Mesenchymal stem cell (in vitro differentiated cells and primary cell): Measurements from ENCODE around the gene ZNF165.
A peak's percentile ranks its signal among the peaks of the same experiment; 100 is the strongest.

ENCODE experiments used
- DNase-seq: peaks from one replicate; pipeline ENCODE4 v3.0.0-alpha.2; 2013
- H2AFZ ChIP-seq: one replicate; pipeline ENCODE4 v1.6.1; 2013; ENCODE audit warnings: low read depth, mild to moderate bottlenecking, control low read depth, inconsistent platforms, low read length, moderate library complexity
- H2AK5ac ChIP-seq: 2 replicates; pipeline ENCODE4 v1.6.1; 2013; ENCODE audit warnings: low read length, moderate library complexity, mild to moderate bottlenecking, inconsistent platforms; ENCODE audit not compliant: severe bottlenecking
- H2BK120ac ChIP-seq: one replicate; pipeline ENCODE4 v1.6.1; 2013; ENCODE audit warnings: low read depth, mild to moderate bottlenecking, inconsistent platforms, low read length, moderate library complexity
- H2BK12ac ChIP-seq, 2 experiments: one replicate each; pipeline ENCODE4 v1.6.1; 2013; ENCODE audit warnings: inconsistent platforms in 2 of 2, low read length in 2 of 2, mild to moderate bottlenecking in 2 of 2, moderate library complexity in 2 of 2, control low read depth in 1 of 2
- H2BK15ac ChIP-seq: one replicate; pipeline ENCODE4 v1.6.1; 2013; ENCODE audit warnings: mild to moderate bottlenecking, low read depth, inconsistent platforms; ENCODE audit not compliant: poor library complexity, severe bottlenecking
- H2BK5ac ChIP-seq: 2 replicates; pipeline ENCODE4 v1.6.1; 2013; ENCODE audit warnings: low read depth, mild to moderate bottlenecking, low read length, control low read depth, inconsistent platforms; ENCODE audit not compliant: poor library complexity, severe bottlenecking
- H3K14ac ChIP-seq, 2 experiments: one replicate each; pipeline ENCODE4 v1.6.1; 2013; ENCODE audit warnings: inconsistent platforms in 2 of 2, low read length in 2 of 2, control low read depth in 1 of 2, mild to moderate bottlenecking in 1 of 2, moderate library complexity in 1 of 2
- H3K18ac ChIP-seq, 2 experiments: one replicate each; pipeline ENCODE4 v1.6.1; 2013; ENCODE audit warnings: inconsistent platforms in 2 of 2, low read length in 2 of 2, control low read depth in 1 of 2, low read depth in 1 of 2, mild to moderate bottlenecking in 1 of 2
- H3K23ac ChIP-seq, 2 experiments: one replicate each; pipeline ENCODE4 v1.6.1; 2013; ENCODE audit warnings: inconsistent platforms in 2 of 2, low read length in 2 of 2, mild to moderate bottlenecking in 2 of 2, moderate library complexity in 2 of 2, control low read depth in 1 of 2
- H3K27ac ChIP-seq: 2 replicates; pipeline ENCODE4 v1.5.1; 2013; ENCODE audit warnings: mild to moderate bottlenecking, moderate library complexity, low read length, control low read depth, inconsistent platforms; ENCODE audit not compliant: poor library complexity, severe bottlenecking
- H3K27me3 ChIP-seq, 2 experiments: 2 replicates each; pipeline versions ENCODE4 v1.6.1 to v1.7.0; 2013; ENCODE audit warnings: low read length in 2 of 2, mild to moderate bottlenecking in 2 of 2, moderate library complexity in 2 of 2, control low read depth in 1 of 2, inconsistent platforms in 1 of 2; ENCODE audit not compliant: control insufficient read depth in 1 of 2, insufficient read depth in 1 of 2
- H3K36me3 ChIP-seq, 2 experiments: 2 replicates each; pipeline versions ENCODE4 v1.6.1 to v1.7.0; 2013; ENCODE audit warnings: low read length in 2 of 2, control low read depth in 1 of 2, inconsistent platforms in 1 of 2, low read depth in 1 of 2, mild to moderate bottlenecking in 1 of 2; ENCODE audit not compliant: insufficient read depth in 2 of 2, control insufficient read depth in 1 of 2
- H3K4ac ChIP-seq, 2 experiments: one replicate each; pipeline ENCODE4 v1.6.1; 2013; ENCODE audit warnings: inconsistent platforms in 2 of 2, low read length in 2 of 2, mild to moderate bottlenecking in 2 of 2, moderate library complexity in 2 of 2, control low read depth in 1 of 2, low read depth in 1 of 2
- H3K4me1 ChIP-seq: 2 replicates; pipeline ENCODE4 v1.6.1; 2013; ENCODE audit warnings: low read depth, low read length, control low read depth; ENCODE audit not compliant: control insufficient read depth, insufficient read depth
- H3K4me2 ChIP-seq: 2 replicates; pipeline ENCODE4 v1.6.1; 2013; ENCODE audit warnings: low read length, mild to moderate bottlenecking, inconsistent platforms; ENCODE audit not compliant: poor library complexity, severe bottlenecking
- H3K4me3 ChIP-seq, 2 experiments: 2 replicates each; pipeline versions ENCODE4 v1.5.1 to v1.7.0; 2013; ENCODE audit warnings: low read length in 2 of 2, mild to moderate bottlenecking in 2 of 2, control low read depth in 1 of 2, low read depth in 1 of 2; ENCODE audit not compliant: insufficient read depth in 1 of 2
- H3K79me1 ChIP-seq: replicated peaks from 2 replicates; pipeline ENCODE4 v1.6.1; 2013; ENCODE audit warnings: mild to moderate bottlenecking, control low read depth, low read length, inconsistent platforms; ENCODE audit not compliant: poor library complexity, severe bottlenecking
- H3K9ac ChIP-seq: 2 replicates; pipeline ENCODE4 v1.7.0; 2013; ENCODE audit warnings: mild to moderate bottlenecking, low read length, moderate library complexity
- H3K9me3 ChIP-seq: 2 replicates; pipeline ENCODE4 v1.7.0; 2013; ENCODE audit warnings: mild to moderate bottlenecking, low read length; ENCODE audit not compliant: control insufficient read depth
- H4K8ac ChIP-seq: one replicate; pipeline ENCODE4 v1.6.1; 2013; ENCODE audit warnings: inconsistent platforms, mild to moderate bottlenecking, low read length, moderate library complexity
- H4K91ac ChIP-seq: one replicate; pipeline ENCODE4 v1.6.1; 2013; ENCODE audit warnings: mild to moderate bottlenecking, low read length, inconsistent platforms
- WGBS: methylation state at CpG from one replicate; pipeline ENCODE4 v1.1.7; 2013; ENCODE audit warnings: mixed read lengths; 5-methylcytosine and 5-hydroxymethylcytosine counted together

The ZNF165 gene

GRCh38 chr6:28105245-28105639, 24.9 kb downstream of the ZNF165 start:
- Histone ChIP-seq H3K4me3 (peak overlapping the region; percentile 87 to 92), H2AK5ac (no peak overlapping the region), H3K18ac (peak overlapping the region; percentile 96 to 98), H4K8ac (peak overlapping the region; percentile 99), H3K9ac (peak overlapping the region; percentile 91), H3K27me3 (no peaks in the 10 kb centered on the region), H2BK15ac (no peak overlapping the region), H2BK12ac (no peak overlapping the region), H2BK5ac (no peak overlapping the region), H3K27ac (peak overlapping the region; percentile 28), H2BK120ac (no peak overlapping the region), H3K23ac (no peak overlapping the region), H3K4me2 (peak overlapping the region; percentile 95), H3K4me1 (peaks cover 5% of the 10 kb centered on the region), H3K14ac (no peak overlapping the region), H3K79me1 (no peaks in the 10 kb centered on the region), H3K36me3 (no peaks in the 10 kb centered on the region), H3K4ac (no peak overlapping the region), H2AFZ (peak overlapping the region; percentile 99), H4K91ac (no peak overlapping the region), H3K9me3 (no peaks in the 10 kb centered on the region)
- WGBS, result 51% methylated on average over 3 of the region's 5 CpGs
- DNase-seq, result no peak

GRCh38 chr6:28107506-28107905, 27.1 kb downstream of the ZNF165 start:
- H3K4me1 ChIP-seq, result peaks cover 5% of the 10 kb centered on the region
- H3K4me2 ChIP-seq, result no peak overlapping the region
- 85% methylated on average over 3 of the region's 3 CpGs for WGBS
- H2BK5ac ChIP-seq, result no peak overlapping the region
- H2BK120ac ChIP-seq, result no peak overlapping the region
- no peak overlapping the region for H2AFZ ChIP-seq
- no peak overlapping the region for H2AK5ac ChIP-seq
- no peak overlapping the region for H4K91ac ChIP-seq
- DNase-seq, result no peak
- no peak overlapping the region for H3K27ac ChIP-seq
- no peak overlapping the region for H2BK15ac ChIP-seq
- no peaks in the 10 kb centered on the region for H3K9me3 ChIP-seq
- H4K8ac ChIP-seq, result no peak overlapping the region
- no peak overlapping the region for H3K14ac ChIP-seq
- no peak overlapping the region for H3K23ac ChIP-seq
- no peak overlapping the region for H3K4me3 ChIP-seq
- no peaks in the 10 kb centered on the region for H3K36me3 ChIP-seq
- no peaks in the 10 kb centered on the region for H3K79me1 ChIP-seq
- no peak overlapping the region for H2BK12ac ChIP-seq
- no peak overlapping the region for H3K18ac ChIP-seq
- H3K4ac ChIP-seq, result no peak overlapping the region
- no peak overlapping the region for H3K9ac ChIP-seq
- H3K27me3 ChIP-seq, result no peaks in the 10 kb centered on the region

- H3K36me3 ChIP-seq, result peaks cover 12 to 21% of the 10 kb centered on the region in 2 experiments
- no peak overlapping the region for H3K27ac ChIP-seq
- no peak overlapping the region for H2BK12ac ChIP-seq
- no peak for DNase-seq
- H3K4me2 ChIP-seq, result no peak overlapping the region
- H3K4me1 ChIP-seq, result no peaks in the 10 kb centered on the region
- no peak overlapping the region for H3K14ac ChIP-seq
- H4K91ac ChIP-seq, result no peak overlapping the region
- H3K4ac ChIP-seq, result no peak overlapping the region
- H3K4me3 ChIP-seq, result no peak overlapping the region
- no peak overlapping the region for H3K18ac ChIP-seq
- H3K27me3 ChIP-seq, result no peaks in the 10 kb centered on the region
- H4K8ac ChIP-seq, result no peak overlapping the region
- no peak overlapping the region for H2BK15ac ChIP-seq
- H3K9ac ChIP-seq, result no peak overlapping the region
- H3K9me3 ChIP-seq, result no peaks in the 10 kb centered on the region
- no peak overlapping the region for H2BK5ac ChIP-seq
- H3K79me1 ChIP-seq, result peaks cover 2% of the 10 kb centered on the region
- H2AK5ac ChIP-seq, result no peak overlapping the region
- no peak overlapping the region for H3K23ac ChIP-seq
- no peak overlapping the region for H2AFZ ChIP-seq
- H2BK120ac ChIP-seq, result no peak overlapping the region
- 100% methylated on average over 2 of the region's 3 CpGs for WGBS
Measured at GRCh38 chr6:28111964-28112363, 31.6 kb downstream of the ZNF165 start.

GRCh38 chr6:28115799-28116198, 35.4 kb downstream of the ZNF165 start:
- no peak overlapping the region for H2BK15ac ChIP-seq
- H3K36me3 ChIP-seq, result peaks cover 18 to 53% of the 10 kb centered on the region in 2 experiments
- H2BK12ac ChIP-seq, result no peak overlapping the region
- no peaks in the 10 kb centered on the region for H3K9me3 ChIP-seq
- no peak overlapping the region for H3K27ac ChIP-seq
- no peak overlapping the region for H3K4me2 ChIP-seq
- no peak overlapping the region for H2BK5ac ChIP-seq
- WGBS, result 100% methylated on average over 2 of the region's 2 CpGs
- no peak overlapping the region for H4K8ac ChIP-seq
- no peak overlapping the region for H2AK5ac ChIP-seq
- no peak overlapping the region for H4K91ac ChIP-seq
- H3K9ac ChIP-seq, result no peak overlapping the region
- no peak overlapping the region for H3K4me3 ChIP-seq
- no peaks in the 10 kb centered on the region for H3K4me1 ChIP-seq
- no peak overlapping the region for H2AFZ ChIP-seq
- no peak overlapping the region for H2BK120ac ChIP-seq
- no peak overlapping the region for H3K23ac ChIP-seq
- H3K18ac ChIP-seq, result no peak overlapping the region
- no peaks in the 10 kb centered on the region for H3K27me3 ChIP-seq
- H3K14ac ChIP-seq, result no peak overlapping the region
- peaks cover 6% of the 10 kb centered on the region for H3K79me1 ChIP-seq
- no peak for DNase-seq
- no peak overlapping the region for H3K4ac ChIP-seq
